Measurements from ENCODE around the gene KIF16B. TPM values are rescaled to one million over a fixed set of nuclear protein-coding genes. Genes with fewer than 3 reads are reported as not detected.

The KIF16B gene
- total and polyA plus RNA-seq, 2 donors (not counting 3 experiments of a cell fraction or from before 2014, with no cell fraction given): 2.9 to 8.8 TPM

- Histone ChIP-seq H3K27ac (ENCODE audit: insufficient read depth, low read depth, low read length) (no peak overlapping the region), H3K4me1 (ENCODE audit: control insufficient read depth, extremely low read depth, insufficient read depth, low read length) (no peaks in the 10 kb centered on the region), H4K20me1 (replicated peaks; ENCODE audit: control insufficient read depth, extremely low read depth, insufficient read depth, low read length) (no peaks in the 10 kb centered on the region), H3K4me2 (ENCODE audit: insufficient read depth, low read length) (no peak overlapping the region), H2AFZ (ENCODE audit: low read depth, low read length) (no peak overlapping the region), H3K36me3 (ENCODE audit: control insufficient read depth in 2 of 2, extremely low read depth in 1 of 2, insufficient read depth in 2 of 2, low read length in 2 of 2) (no peaks in the 10 kb centered on the region), H3K9me3 (replicated peaks; ENCODE audit: control insufficient read depth, insufficient read depth, low read length) (no peaks in the 10 kb centered on the region), H3K27me3 (ENCODE audit: control insufficient read depth in 2 of 2, insufficient read depth in 2 of 2, low read length in 2 of 2) (no peaks in the 10 kb centered on the region), H3K9ac (replicated peaks; ENCODE audit: extremely low read depth, insufficient read depth, low read length) (no peak overlapping the region), H3K79me2 (ENCODE audit: control insufficient read depth, insufficient read depth, low read length) (no peaks in the 10 kb centered on the region), H3K9me1 (replicated peaks; ENCODE audit: control insufficient read depth, extremely low read depth, insufficient read depth, low read length) (no peaks in the 10 kb centered on the region), H3K4me3 (replicated peaks in 1 of 3; ENCODE audit: insufficient read depth in 1 of 3, low read depth in 1 of 3, low read length in 3 of 3) (no peak overlapping the region)
- no peak for DNase-seq (ENCODE audit: low read depth, low spot score)
- FAIRE-seq: no peak
- TF ChIP-seq POLR2A (IDR thresholded peaks at IDR 0.05; ENCODE audit: low read depth, low read length): no peak
- TF ChIP-seq CTCF (IDR thresholded peaks at IDR 0.05; ENCODE audit: extremely low read depth in 1 of 2, insufficient read depth in 1 of 2, low read depth in 1 of 2, low read length in 2 of 2): no peak
- TF ChIP-seq FOS (IDR thresholded peaks at IDR 0.05; ENCODE audit: borderline replicate concordance, insufficient read depth, low read length): no peak
- TF ChIP-seq EZH2 (IDR thresholded peaks at IDR 0.05; ENCODE audit: borderline replicate concordance, low read depth, low read length, severe bottlenecking): no peak
- TF ChIP-seq POLR2AphosphoS5 (IDR thresholded peaks at IDR 0.05; ENCODE audit: insufficient read depth, low read depth, low read length): no peak
- TF ChIP-seq MYC (IDR thresholded peaks at IDR 0.05; ENCODE audit: low read depth, low read length): no peak
- no peak for TF ChIP-seq JUN (IDR thresholded peaks at IDR 0.05; ENCODE audit: borderline replicate concordance, insufficient read depth, insufficient read length, low read depth)
- TF ChIP-seq GATA2 (IDR thresholded peaks at IDR 0.05; ENCODE audit: insufficient read depth, insufficient read length, low read depth, low read length): no peak
- TF ChIP-seq MAX (IDR thresholded peaks at IDR 0.05; ENCODE audit: insufficient read depth, insufficient read length): no peak
- intact Hi-C loops (cut with micrococcal nuclease) (no loop called here), dilution Hi-C loops (cut with MboI; ENCODE audit: extremely low pct_ligation_motif_present, low sequenced_read_pairs) (no loop called here)
- ChIA-PET POLR2A (no interaction called here), CTCF (no interaction called here)
- BruUV-seq (replicated peaks): no TSS peak
These were observed 21.6 kb downstream of the KIF16B start for GRCh38 chr20:16551607-16552006.
